Measurements from ENCODE around the gene NPFFR1. TPM values are rescaled to one million over a fixed set of nuclear protein-coding genes. Genes with fewer than 3 reads are reported as not detected.
A peak's percentile ranks its signal among the peaks of the same experiment; 100 is the strongest.

NPFFR1 gene
- total RNA-seq, 1 donor from 2014 or later, result under 0.01 TPM

DNA sequence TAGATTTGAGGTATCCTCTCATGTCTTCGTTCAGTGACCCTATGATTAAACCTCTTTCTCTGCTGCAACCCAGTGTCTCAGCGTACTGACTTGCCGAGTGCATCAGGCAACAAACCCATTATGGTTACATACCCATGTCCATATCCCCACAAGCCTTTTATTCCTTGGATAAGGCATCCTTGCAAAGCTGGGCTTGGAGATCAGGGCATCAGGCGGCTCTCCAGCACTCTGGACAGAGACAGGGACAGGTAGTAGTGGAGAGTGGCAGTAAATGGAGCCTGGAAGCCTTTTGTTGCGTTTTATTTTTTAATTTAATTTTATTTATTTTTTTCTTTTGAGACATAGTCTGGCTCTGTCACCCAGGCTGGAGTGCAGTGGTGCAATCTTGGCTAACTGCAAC lies 32.0 kb upstream of the NPFFR1 start:
- no peak for DNase-seq (ENCODE audit: low read depth)

DNA sequence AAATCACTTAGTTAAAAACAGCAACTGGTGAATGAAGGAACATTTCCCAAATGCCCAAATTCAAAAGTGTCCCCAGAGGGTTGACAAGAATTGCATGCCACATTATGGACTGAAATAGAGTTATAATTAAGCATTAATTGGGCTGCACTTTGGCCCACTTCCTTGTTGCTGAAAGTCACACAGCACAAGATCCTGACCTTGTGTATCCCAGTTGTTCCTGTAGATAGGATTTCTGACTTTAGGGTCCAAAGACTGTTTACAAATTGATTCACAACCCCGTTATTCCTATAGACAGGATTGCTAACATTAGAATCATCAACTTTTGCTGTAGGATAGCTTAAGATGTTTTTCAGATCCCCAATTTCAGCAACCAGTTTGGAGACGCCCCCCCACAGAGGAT lies 31.5 kb upstream of the NPFFR1 start:
- DNase-seq (ENCODE audit: low read depth), result no peak

DNA sequence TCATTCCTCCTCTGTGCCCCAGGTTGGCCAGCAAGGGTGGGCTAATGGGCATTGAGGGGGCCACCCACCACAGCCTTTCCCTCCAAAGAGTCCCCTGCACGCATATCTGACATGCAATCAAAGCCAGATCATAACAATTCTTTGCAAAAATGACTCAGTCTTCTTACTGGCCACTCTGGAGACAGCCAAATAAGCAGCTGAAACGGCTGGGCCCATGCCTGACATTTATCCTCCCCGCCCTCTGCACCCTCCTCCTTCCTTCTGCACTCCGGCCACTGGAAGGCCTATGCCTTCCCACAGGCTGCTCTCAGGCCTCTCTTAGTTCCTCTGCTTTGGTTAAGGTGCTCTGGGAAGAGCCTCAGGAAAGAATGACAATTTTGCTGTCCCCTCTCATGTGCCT lies 29.2 kb upstream of the NPFFR1 start:
- DNase-seq (ENCODE audit: low read depth), result no peak

DNA sequence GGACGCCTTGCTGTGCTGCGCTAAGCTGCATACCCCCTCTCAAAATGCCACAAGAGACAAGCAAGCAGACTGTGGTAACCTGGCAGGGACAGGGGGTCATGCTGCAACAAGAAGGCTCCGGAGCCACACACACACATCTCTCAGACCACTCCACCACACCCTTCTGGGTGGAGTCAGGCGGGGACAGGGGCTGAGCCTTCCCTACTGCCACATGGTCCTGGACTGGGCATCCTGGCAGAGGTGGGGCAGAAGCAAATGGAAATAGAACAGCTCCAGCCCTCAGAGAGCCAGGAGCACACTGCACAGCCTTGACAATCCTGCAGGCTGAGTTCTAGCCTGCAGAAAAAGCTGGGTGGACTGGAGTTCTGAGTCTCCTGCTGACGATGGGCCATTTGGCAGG lies 28.4 kb upstream of the NPFFR1 start:
- no peak for DNase-seq (ENCODE audit: low read depth)

DNA sequence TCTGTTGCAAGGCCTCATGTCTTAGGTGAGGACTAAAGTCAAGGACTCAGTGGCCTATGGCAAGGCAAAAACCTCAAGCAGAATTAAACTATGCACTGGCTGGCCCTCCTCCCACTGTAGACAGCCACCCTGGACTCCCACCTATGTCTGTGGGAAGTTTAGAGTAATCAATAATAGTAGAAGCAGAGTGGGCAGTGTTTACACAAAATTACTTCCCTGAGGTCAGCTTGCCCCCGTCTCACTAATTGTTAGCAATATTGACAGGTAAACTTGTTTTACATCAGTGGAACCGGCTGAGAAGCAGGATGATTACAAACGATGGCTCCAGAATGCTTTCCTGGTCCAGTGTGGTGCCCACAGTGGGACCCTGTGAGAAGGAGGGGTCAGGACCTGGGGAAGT lies 27.9 kb upstream of the NPFFR1 start:
- DNase-seq (ENCODE audit: low read depth), result no peak

DNA sequence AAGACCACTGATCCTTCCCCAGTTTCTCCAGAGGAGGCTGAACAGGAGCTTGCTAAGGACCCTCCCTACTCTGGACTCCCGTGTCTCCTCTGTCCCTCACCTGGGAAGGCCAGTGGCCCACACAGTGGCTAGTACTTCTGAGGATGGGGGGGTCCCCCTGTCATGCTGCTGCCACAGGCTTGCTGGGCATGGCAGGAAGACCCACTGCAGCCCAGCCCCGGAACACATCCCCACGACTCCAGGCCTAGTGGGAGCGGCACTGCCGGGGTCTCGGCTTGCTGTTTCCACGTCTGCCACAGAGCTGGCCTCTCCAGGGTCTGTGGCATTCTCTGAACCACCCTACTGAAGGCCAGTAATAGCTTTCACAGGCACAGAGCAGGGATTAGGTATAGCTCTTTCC lies 25.9 kb upstream of the NPFFR1 start:
- no peak for DNase-seq (ENCODE audit: low read depth)

DNA sequence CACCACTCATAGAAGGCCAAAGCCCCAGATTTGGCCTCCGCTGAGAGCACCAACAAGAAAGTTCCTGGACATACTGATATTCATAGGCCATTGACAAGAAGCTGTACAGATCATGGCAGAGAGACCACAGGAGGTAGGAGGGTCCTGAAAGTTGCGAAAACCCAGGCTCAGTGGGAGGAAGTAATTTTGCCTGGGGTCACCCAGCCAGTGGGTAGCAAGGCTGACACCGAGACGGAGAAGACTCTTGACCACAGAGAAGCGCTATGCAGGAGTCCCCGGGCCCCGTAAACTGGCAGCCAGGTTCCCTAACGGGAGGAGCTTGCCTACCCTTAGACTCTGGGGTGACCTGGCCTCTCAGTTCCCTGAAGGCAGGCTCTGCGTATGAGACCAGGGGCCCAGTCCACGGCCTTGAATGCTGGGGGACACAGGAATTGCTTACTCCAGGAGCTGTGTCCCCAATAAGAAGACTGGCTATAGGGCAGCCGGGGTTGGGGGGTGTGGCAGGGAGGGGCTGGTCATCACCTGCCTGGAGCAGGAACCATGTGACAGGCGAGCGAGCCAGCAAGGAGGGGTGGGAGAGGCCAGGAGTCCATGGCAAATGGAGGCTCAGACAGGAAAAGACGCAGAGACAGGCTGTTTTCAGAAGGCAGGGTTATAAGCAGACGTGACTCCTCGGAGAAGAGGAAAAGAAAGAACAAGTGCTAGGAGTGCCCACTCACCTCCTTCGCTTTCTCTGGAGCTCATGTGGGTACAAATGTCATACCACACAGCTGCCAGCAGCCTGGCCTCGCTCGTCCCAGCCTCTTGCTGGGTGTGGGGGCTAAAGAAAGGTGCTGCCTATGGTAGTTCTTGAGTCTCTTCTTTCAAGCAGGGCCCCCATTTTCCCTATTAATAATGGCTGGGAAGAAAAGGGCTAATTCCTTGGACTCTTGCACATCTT lies 24.6 kb upstream of the NPFFR1 start:
- DNase-seq (ENCODE audit: low read depth), result no peak

DNA sequence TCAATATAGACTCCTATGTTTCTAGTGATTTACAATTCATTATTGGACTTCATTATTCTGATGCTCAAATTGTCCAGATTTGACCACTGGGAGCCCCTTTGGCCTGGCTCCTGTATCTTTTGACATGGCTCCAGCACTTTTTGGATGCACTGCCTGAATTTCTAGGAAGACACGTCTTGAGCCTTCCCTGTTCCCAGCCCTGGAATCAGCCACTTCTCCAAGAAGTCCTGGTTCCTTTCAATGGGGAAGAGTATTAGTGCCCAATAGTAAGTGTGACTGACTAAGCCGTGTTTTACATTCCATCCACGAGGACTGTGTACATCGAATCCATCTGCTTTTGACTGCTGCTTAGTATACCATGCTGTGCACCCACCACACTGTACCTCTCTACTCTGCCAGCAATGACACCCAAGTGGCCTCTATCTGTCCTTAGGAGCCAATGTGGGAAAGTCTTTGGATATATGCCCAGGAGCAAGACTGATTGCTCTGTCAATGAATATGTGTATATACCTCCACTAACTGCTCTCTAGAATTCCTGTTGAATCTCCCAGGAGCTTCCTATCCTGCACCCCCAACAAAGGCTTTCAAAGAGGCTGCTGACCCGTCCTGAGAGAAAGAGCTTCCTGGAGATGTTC lies 23.2 kb upstream of the NPFFR1 start:
- no peak for DNase-seq (ENCODE audit: low read depth)

DNA sequence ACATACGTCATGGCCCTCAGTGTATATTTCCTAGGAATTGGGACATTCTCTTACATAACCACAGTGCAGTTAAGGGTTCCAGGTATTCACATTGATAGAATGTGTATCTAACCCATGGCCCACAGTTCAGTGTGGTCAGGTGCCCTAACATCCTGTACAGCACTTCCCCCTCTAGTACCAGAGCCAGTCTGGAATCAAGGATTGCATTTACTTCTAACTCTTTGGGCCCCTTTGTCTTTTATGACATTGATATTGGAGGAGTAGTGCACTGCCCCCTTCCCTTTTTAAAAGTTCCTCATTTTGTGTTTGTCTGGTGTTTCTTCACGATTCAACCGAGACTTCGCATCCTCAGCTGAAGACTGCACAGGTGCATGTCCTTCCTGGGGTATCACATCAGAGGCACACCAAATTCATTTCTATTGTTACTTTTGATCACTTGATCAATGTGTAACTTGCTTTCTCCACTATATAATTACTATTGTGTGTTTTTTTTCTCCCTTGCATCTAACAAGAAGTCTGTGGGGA lies 22.4 kb upstream of the NPFFR1 start:
- DNase-seq (ENCODE audit: low read depth), result no peak

DNA sequence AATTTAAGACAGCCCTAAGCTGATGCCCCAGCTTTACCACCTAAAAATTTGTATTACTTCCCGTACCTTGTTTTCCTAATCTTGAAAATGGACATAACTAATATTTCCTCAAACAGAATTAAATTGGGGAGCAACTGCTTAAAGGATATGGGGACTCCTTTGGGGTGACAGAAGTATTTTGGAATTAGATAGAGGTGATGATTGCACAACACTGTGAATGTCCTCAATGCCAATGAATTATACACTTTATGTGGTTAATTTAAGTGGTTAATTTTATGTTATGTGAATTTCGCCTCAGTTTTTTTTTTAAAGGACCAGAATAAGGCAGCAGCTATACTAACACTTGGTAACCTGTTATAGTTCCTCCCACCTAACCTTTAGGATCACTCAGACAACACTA lies 19.9 kb upstream of the NPFFR1 start:
- DNase-seq (ENCODE audit: low read depth), result no peak

DNA sequence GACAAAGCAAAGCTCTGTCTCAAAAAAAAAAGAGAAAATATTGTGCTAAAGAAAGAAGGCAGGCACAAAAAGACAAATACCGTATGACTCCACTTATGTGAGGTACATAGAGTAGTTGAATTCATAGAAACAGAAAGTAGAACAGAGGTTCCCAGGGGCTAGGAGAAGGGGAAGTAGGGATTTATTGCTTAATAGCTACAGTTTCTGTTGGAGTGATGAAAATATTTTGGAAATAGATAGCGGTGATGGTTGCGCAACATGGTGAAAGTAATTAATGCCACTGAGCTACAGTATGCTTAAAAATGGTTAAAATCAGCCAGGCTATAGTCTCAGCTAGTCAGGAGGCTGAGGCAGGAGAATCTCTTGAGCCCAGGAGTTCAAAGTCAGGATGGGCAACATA lies 18.5 kb upstream of the NPFFR1 start:
- no peak for DNase-seq (ENCODE audit: low read depth)

DNA sequence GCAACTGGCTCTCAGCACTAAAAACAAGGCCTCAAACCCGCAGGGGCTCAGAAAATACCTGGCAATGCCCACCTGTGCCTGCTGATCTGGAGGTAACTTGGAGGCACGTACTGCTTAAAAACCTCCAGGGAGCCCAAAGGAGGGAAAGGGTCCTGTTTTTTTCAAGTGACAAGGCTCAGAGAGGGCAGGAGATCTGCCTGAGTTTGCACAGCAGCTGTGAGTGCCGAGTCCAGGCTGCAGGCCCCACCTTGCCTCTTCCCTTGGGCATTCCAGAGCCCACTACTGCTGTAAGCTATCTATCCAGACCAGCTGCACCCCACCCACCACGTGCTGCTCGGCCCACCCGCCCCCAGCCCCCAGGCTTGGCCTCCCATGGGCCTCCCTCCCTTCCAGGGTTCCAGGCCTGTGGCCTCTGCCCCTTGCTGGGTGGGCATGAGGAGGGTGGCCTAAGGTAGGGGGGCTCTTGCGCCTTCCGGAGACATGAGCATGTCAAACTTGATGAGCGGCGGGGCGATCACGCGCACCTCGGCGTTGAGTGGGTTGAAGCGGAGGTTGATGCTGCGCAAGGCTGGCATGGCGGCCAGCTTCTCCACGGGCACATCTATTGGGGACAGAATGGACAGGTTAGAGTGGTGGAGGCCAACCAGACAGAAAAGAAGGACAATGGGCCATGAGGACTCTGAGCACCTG lies 17.2 kb upstream of the NPFFR1 start:
- no peak for DNase-seq (ENCODE audit: low read depth)

DNA sequence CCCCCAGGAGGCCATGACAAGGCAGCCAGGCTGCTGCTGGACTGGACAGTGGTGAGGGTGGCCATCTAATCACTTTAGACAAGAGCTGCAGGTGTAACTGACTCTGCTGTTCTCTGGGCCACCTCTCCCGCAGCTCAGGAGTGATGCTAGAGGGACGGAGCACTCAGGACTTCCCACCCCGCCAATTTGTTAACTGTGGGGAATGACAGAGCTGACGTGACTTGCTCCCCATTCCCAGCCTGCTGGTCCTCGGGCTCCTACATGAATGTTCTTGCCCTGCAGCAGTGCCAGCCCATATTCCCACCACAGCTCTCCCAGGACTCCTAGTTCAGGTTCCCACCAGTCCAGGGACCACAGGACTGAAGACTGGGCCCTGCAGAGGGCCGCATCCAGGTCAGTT lies 16.7 kb upstream of the NPFFR1 start:
- DNase-seq (ENCODE audit: low read depth), result no peak

DNA sequence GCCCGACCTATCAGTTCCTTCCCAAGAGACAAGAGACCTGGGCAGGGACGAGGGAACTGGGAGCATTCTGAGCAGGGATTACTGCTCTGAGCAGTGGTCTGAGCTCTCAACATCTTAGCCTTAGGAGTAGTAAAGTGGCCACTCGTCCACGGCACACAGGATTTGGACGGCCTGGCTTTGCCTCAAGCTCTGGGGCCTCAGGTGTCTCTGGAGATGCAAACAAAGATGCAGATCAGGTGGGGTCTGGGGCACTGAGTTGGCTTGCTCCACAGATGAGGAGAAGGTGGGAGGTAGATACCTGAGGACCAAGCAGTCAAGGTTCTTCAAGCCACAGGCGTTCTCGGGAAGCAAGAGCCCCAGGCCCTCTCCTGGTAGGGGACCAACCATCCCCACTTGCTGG lies 16.1 kb upstream of the NPFFR1 start:
- no peak for DNase-seq (ENCODE audit: low read depth)

DNA sequence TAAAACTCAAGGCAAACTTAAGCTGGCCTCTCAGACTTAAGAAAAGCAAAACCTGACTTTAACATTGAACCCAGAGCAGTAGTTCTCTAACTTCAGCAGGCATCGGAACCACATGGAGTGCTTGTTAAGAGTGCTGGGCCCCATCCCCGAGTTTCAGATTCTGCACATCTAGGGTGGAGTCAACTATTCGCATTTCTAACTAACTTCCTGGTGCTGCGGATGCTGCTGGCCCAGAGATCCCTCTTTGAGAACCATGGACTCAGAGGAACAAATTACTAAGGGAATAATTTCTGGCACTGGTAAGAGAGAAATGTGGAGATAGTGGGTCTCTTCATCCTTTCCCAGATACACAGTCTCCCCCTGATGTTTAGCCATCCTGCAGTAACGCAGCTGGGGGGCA lies 14.6 kb upstream of the NPFFR1 start:
- no peak for DNase-seq (ENCODE audit: low read depth)

DNA sequence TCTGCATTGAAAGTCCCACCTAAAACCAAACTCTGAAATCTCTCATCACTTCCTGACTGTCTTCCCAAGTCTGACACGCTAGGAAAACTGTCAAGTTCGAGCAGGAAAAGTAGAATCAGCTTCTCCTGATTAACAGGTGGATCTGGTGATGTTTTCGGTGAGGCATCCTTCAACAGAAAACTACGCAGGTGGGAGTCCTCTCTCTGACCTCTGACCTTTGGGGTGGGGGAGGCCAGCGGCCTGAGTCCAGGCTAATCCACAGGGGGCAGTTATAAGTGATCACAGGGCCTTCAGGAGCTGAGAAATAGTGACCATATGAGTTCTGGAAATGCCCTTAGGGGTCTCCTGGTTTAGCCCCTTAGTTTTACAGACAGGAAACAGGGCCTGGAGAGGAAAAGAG lies 13.4 kb upstream of the NPFFR1 start:
- no peak for DNase-seq (ENCODE audit: low read depth)

DNA sequence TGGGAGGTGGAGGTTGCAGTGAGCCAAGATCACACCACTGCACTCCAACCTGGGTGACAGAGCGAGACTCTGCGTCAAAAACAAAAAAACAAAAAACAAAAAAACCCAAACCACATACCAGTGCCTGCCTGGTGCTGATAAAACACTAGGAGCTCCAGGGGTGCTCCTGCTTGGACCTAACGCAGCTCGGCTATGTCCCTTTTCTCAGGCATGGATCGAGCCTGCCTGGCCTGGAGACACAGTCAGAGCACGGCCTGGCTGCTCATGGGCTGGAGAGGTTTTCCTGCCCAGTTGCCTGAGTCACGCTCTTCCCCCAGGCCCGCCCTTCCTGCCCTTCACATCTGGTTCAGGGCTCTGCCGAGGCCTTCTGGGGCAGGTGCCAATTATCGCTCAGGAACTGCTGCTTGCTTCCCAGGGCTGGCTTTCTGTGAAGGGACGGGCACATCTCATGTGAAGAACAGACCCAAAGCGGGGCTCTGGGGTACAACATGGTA lies 12.6 kb upstream of the NPFFR1 start:
- DNase-seq (ENCODE audit: low read depth), result peak; percentile 65

DNA sequence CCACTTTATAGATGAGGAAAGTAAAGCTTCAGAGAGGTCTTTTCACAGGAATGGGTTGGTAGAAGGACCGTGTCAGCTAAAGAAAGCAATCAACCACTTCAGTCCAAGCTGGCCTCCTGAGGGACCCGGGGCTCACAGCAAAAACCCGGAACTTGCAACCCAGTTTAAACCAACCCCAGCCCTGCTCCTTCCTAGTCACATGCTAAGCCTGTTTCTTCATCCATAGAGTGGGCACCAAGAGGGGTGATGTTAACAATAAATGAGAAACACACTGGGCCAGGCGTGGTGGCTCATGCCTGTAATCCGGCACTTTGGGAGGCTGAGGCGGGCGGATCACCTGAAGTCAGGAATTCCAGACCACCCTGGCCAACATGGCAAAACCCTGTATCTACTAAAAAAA lies 12.1 kb upstream of the NPFFR1 start:
- DNase-seq (ENCODE audit: low read depth), result no peak

DNA sequence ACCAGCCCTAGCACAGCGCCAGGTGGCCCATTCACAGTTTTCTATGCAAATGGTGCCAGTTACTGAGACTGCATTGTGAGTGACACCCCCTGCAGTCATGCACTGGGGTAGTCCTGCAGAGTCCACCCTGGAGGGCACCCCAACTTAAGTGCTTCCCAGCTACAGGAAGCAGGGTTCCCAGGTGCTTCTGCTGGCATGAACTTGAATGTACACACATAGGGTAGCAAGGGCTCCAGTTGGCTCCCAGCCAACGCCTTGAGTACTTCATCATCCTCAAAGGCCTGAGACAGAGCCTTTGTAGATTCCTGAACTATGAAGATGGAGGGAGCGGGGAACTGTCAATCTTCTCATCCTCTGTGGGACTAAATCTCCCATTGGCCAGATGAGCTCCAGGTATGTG lies 11.5 kb upstream of the NPFFR1 start:
- no peak for DNase-seq (ENCODE audit: low read depth)

DNA sequence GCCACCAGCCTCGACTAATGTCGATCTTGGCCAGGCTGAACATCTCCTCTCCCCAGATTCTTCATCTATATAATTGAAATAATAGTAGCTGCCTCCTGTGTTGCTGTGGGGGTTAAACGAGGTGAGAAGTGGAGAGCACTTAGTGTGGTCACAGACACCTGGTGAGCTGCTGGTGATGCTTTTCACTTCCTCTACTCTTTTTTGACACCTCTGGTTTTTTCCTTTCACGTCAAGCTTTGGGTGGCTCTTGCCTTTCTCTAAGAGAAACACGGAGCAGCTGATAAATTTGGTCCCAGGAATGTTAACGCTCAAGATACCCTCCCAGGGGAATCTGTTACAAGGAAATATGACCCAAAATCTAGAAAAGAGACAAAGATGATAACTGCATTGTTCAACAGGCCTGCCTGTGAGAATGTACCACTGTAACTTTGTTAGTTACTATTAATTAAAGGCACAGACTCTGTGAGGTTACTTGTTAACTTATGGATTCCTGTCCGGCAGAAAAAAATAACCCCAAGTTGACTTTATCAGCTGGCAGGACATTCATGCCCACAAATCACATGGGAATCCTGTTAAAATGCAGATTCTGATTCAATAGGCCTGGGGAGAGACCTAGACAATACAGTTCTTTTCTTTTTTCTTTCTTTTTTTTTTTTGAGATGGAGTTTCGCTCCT lies 9.5 kb upstream of the NPFFR1 start:
- peak; percentile 80 for DNase-seq (ENCODE audit: low read depth)

DNA sequence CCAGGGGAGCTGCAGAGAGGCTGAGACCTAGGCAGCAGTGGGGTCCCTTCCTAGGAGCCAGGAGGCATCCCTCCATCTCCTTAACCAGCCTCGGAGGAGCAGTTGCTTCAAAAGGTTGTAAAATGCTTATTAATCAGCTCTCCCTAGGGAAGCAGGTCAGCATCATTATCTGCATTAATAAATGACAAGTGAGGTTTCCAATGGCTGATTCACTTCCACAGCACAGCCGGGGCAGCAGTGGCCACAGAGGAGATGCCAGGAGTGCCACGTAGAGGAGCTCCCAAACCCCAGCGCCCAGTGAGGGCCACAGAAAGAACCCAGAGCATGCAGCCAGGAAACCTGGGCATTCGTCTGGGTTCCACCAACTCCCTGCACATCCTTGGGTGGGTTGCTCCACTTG lies 8.2 kb upstream of the NPFFR1 start:
- DNase-seq (ENCODE audit: low read depth), result peak; percentile 77

DNA sequence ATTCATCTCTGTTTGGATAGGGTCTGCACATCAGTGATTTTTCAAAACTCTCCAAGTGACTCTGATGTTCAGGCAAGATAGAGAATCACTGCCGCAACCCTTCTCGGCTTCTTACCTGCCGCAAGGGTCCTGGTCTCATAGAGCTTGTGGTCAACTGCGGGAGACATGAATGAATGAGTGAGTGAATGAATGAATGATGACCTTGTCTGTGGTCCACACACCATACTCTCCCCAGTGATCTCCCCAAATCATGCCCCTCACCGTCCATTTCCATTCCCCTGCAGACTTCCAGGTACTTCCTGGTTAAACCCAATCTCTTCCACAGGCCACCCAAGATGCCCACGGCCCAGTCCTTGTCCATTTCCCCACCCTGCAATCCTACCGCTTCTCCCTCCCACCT lies 5.9 kb upstream of the NPFFR1 start:
- no peak for DNase-seq (ENCODE audit: low read depth)

Measured in renal cortical epithelial cell (primary cell).